GM19467 (cell line): ENCODE measurements around the gene NF2.

Experiments
- ATAC-seq: cut with Tn5 transposase; IDR thresholded peaks from one replicate; pipeline ENCODE4 v1.9.1; 2021; ENCODE audit warnings: mild to moderate bottlenecking, moderate library complexity; ENCODE audit not compliant: unreplicated experiment

Gene NF2

GRCh38 chr22:29629903-29630516 is 26.6 kb downstream of the NF2 start:
- no peak for ATAC-seq

DNA sequence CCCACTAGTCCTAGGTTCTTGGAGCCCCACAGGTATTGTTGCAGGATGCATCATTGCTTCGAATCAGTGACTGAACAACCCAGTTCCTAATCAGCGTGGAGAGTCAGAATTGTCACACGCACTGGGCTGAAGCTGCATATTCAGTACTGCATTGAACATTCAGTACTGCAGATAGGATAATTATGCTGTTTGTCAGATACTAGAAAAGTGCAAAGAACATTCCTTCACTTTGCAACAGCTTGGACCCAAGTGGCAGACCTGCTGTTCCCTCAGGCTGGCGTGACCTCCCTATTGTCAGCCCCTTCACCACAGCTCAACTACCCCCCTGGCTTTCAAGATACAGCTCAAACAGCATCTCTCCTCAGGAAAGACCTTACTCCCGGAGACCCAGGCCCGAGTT is 27.6 kb downstream of the NF2 start:
- no peak for ATAC-seq

GRCh38 chr22:29631725-29632124 is 28.3 kb downstream of the NF2 start:
- ATAC-seq = no peak

DNA sequence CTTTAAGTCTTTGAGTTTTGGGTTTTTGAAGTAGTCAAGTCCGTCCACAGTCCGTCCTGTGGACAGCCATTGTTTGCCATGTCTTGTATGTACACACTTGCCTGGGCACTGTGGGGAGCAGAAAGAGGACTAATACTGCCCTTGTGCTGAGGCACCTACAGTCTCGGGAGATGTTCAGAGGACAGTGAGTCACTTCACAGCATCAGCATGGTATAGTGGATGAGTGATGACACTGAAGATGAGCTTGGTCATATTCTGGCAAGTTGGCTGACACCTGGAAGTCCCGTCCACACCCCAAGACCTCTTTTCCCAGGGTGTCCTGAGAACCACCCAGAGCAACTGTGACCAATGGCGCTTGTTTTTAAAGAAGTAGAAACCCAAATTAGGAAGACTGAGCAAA is 29.2 kb downstream of the NF2 start:
- ATAC-seq = no peak

DNA sequence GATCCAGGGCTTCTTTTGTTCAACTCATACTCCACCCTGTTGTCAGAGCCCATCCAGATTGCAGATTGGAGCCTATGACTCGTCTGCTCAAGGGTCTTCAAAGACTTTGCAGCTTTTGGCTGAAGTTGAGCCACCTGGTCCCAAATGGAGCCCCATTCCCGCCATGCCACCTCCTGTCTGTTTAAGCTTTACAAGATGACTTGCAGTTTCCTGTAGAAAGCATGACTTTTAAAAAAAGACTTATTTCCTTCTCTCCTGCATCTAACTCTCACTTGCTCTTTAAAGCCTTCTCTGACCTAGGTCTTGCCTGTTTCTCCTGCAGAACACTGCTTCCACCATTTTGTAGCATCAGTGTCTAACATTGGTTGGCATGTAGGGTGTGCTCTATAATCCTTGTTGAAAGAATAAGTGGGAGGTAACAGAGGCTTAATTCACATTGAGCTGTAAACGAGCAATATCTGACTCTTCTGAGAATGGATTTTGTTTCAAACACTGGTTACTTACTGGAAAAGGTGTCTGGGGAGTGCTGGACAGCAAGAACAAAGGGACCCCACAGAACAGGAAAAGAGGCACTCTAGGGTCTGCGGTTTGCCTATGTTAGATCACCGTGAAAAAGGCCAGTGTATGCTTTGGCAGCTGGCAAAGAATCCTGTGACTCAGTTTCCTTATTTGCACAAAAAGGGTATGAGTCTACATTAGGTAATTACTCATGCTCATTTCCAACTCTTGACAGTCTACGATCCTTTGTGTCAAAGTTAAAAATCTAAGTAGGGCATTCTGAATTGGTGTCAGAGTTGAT is 30.3 kb downstream of the NF2 start:
- ATAC-seq = no peak

DNA sequence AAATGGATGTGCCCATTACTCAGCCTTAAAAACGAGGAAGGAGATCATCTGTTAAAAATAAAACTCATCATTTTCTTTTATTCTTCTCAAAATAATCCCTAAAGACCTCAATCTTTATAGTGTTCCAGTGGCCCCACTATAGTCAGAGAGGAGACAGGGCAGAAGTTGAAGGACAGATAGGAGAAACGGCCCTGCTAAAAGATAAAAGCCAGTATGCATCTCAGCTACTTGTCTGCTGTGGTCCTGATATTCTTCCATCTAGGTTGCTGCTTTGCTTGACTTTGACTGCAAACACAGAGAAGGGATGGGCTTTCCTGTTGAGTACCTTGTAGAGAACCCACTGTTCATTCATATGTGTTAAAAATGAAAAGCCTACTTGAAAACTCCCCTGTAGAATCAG is 31.4 kb downstream of the NF2 start:
- no peak for ATAC-seq

GRCh38 chr22:29635734-29636357 is 32.4 kb downstream of the NF2 start:
- ATAC-seq = no peak

- ATAC-seq = no peak
These were observed 33.3 kb downstream of the NF2 start for GRCh38 chr22:29636751-29637150.

DNA sequence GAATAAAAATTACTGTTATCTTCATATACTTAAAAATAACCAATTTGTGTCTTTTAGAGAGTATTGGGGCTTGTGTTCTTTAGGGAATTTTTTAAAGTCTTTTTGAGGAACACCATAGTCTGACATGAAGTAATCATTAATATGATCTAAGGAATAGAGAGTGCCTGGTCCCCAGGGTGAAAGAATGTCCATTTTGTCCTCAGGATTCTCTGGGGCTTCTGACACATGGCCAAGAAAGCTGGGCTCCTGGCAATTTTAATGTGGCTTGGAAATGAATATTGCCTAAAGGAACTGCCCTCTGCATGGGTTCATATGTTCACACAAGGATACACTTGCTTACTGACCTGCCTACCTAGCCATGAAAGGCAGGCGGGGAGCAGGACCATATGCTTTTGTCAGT is 33.7 kb downstream of the NF2 start:
- no peak for ATAC-seq

- ATAC-seq = no peak
These were observed 35.2 kb downstream of the NF2 start for GRCh38 chr22:29638678-29639077.

DNA sequence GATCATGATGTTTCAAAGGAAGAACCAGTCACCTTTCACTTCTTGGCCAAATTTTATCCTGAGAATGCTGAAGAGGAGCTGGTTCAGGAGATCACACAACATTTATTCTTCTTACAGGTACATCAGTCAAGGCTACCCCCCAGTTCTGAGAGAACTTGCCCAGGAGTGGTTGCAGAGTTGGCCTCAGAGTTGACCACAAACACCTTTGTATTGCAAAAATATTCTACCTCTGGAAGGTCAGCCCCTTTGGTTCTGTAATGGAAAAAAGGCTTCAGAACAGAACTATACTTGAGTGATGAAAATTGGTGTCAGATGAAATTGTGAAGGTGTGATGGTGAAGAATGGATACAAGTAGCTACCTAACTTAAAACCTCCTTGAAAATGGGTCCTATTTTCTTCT is 35.7 kb downstream of the NF2 start:
- ATAC-seq = no peak

- ATAC-seq = no peak
These were observed 37.7 kb downstream of the NF2 start for GRCh38 chr22:29641042-29641699.

GRCh38 chr22:29641700-29642330 is 38.4 kb downstream of the NF2 start:
- no peak for ATAC-seq

DNA sequence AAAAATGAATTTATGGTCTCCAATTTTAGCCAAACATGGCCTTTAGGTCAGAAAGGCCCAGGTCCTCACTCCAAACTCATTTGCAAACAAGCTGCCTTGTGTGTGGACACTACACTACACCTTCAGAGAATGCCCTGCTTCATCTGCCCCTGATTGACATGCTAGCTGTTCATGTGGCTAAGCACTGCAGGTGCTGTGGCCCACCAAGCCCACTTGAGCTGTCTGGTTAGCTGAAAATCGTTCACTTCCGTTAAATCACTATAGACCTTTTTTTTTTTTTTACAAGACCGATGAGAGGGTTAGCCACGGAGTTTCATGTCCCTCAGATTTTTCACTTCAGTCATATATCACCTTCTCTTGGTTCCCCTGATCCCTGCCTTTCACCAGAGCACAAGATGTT is 39.3 kb downstream of the NF2 start:
- ATAC-seq = no peak

DNA sequence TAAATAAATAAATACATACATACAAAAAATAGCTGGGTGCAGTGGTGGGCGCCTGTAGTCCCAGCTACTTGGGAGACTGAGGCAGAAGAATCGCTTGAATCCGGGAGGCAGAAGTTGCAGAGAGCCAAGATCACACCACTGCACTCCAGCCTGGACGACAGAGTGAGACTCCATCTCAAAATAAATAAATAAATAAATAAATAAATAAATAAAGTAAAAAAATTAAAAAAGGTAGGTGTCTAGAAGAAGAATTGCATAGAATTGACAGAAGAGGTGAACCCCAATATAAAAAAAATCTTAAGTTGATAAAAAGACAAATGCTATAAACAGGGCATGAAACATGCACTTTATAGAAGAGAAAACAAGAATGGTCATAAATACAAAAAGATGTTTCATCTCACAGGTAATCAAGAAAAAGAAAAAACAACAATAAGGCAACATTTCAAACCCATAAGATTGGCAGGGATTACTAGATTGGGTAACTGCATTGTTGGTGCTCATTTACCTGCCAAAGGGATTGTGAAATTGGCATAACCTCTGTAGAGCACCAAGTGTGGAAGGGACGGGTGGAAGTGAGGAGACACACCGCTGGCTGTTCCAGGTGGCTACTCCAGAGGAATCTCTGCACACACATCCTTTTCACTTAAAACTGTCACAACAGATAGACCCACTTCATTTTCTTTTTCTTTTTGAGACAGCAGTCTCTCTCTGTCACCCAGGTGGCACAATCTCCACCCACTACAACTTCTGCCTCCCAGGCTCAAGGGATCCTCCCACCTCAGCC is 44.7 kb downstream of the NF2 start:
- ATAC-seq = no peak

- no peak for ATAC-seq
These were observed 46.9 kb downstream of the NF2 start for GRCh38 chr22:29650370-29650769.

DNA sequence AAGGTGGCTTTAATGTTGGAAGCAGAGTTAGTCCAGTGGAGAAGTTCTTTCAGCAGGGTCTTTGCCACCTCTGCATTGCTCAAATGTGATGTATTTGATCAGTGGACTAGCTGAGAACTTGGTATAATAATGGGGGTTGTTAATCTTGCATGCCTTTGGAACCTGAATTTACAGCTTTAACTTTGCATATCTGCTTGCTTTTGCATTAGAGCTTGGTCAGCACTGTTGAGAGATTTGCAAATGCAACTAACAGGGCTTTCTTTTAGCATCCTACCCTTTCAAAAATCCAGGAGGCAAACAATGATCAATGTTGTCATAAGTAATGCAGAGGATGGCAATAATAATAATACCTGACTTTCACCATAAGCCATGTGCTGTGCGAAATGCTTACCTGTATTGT is 48.2 kb downstream of the NF2 start:
- no peak for ATAC-seq

- ATAC-seq = no peak
These were observed 51.0 kb downstream of the NF2 start for GRCh38 chr22:29654420-29654819.

DNA sequence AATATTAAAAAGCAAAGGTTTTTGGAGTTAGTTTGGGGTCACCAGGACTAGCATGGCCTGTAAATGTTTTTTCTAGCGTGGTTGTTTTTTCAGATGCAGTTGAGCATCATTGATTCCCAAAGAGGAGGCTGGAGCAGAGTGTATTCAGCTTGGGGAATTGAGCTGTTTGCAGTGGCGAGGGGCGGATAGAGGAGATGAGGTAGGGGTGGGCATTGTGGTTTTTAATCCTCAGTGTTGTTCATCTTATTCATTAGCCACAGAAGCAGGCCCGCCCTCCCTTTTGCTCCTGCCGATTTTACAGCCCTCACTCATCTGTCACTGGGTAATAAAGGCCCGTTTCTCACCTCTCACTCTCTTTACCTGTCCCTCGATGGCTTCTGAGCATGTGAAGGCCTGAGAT is 51.4 kb downstream of the NF2 start:
- no peak for ATAC-seq

DNA sequence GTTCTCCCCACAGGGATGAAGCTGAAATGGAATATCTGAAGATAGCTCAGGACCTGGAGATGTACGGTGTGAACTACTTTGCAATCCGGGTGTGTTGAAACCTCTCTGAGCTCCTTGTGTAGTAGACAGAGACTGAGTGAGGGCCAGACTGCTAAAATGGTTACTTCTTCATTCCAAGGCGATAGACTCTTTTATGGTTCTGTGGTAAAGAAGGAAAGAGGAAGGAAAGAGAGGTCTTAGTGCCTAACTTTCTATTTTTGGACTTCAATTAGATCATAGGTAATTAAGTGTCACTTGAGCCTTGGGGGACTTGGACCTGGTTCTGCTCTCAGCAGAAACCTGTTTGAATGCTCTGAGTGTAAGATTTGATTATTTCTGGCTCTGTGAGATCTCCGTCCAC is 54.7 kb downstream of the NF2 start:
- no peak for ATAC-seq

GRCh38 chr22:29660021-29660420 is 56.6 kb downstream of the NF2 start:
- ATAC-seq = no peak
